ENCODE data around the gene NIBAN1. TPM values are rescaled to one million over a fixed set of nuclear protein-coding genes. Genes with fewer than 3 reads are reported as not detected.

The NIBAN1 gene
- total and polyA plus RNA-seq, 2 experiments from 2014 or later = 0.05 to 0.66 TPM

DNA sequence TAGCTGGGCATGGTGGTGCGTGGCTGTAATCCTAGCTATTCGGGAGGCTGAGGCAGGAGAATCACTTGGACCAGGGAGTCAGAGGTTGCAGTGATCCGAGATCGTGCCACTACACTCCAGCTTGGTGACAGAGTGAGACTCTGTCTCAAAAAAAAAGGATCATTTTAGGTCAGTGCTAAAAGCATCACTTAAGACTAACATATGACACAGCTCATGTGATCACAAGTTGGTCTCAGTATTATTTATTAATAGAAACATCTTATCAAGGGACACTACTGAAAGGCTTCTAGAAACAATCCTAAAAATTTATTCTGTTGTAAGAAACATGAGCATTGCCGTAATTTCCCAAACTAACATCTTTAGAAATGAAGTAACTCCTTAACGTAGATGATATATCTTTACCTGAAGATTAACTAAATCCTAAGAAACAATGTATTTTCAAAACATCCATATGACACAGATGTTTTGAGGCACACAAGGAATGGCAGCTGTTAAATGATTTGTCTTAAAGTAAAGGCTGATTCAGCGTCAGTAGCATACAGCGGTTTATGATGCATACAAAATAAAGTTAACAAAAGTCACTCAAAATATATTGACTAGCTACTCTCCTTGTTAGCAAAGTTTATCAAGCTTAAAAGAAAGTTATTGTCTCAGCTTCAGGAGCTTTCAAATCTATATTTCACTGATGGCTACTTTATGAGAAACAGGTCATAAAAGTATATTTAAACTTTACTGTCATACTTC, 2.6 kb downstream of the NIBAN1 start:
- DNase-seq (ENCODE audit: low read depth in 1 of 2, low spot score in 1 of 2) = no peak
- Histone ChIP-seq H3K27me3 (peaks cover 79% of the 10 kb centered on the region), H3K27ac (no peak overlapping the region), H3K36me3 (no peaks in the 10 kb centered on the region), H3K4me1 (ENCODE audit: low read depth) (no peaks in the 10 kb centered on the region), H3K4me3 (no peak overlapping the region), H3K9me3 (ENCODE audit: low read depth) (no peaks in the 10 kb centered on the region)
- TF ChIP-seq, protein P1, sequence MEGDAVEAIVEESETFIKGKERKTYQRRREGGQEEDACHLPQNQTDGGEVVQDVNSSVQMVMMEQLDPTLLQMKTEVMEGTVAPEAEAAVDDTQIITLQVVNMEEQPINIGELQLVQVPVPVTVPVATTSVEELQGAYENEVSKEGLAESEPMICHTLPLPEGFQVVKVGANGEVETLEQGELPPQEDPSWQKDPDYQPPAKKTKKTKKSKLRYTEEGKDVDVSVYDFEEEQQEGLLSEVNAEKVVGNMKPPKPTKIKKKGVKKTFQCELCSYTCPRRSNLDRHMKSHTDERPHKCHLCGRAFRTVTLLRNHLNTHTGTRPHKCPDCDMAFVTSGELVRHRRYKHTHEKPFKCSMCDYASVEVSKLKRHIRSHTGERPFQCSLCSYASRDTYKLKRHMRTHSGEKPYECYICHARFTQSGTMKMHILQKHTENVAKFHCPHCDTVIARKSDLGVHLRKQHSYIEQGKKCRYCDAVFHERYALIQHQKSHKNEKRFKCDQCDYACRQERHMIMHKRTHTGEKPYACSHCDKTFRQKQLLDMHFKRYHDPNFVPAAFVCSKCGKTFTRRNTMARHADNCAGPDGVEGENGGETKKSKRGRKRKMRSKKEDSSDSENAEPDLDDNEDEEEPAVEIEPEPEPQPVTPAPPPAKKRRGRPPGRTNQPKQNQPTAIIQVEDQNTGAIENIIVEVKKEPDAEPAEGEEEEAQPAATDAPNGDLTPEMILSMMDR (IDR thresholded peaks at IDR 0.05; ENCODE audit: low read depth, low read length) = no peak

DNA sequence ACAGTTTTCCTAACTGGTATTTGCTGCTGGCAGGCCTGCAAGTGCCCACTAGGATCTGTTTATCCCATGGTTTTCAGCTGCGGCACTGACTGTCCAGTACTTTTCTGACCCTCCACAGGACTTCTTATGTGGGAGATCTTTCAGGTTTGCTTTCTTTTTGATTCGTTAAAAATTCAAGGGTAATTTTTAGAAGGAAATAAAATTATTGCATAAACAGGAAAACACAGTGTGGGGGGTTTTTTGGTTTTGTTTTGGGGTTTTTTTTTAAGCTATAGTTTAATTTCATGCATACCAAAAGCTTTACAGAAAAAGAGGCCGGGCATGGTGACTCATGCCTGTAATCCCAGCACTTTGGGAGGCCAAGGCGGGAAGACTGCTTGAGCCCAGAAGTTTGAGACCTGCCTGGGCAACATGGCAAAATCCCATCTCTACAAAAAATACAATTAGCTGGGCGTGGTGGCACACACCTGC, 3.6 kb downstream of the NIBAN1 start:
- Histone ChIP-seq H3K27ac (no peak overlapping the region), H3K27me3 (peaks cover 70% of the 10 kb centered on the region), H3K4me3 (no peak overlapping the region), H3K36me3 (no peaks in the 10 kb centered on the region), H3K9me3 (ENCODE audit: low read depth) (no peaks in the 10 kb centered on the region), H3K4me1 (ENCODE audit: low read depth) (no peaks in the 10 kb centered on the region)
- DNase-seq (ENCODE audit: low read depth in 1 of 2, low spot score in 1 of 2) = peak in 1 of 2 donors; percentile 42
- TF ChIP-seq, protein P1 (IDR thresholded peaks at IDR 0.05; ENCODE audit: low read depth, low read length) = no peak

DNA sequence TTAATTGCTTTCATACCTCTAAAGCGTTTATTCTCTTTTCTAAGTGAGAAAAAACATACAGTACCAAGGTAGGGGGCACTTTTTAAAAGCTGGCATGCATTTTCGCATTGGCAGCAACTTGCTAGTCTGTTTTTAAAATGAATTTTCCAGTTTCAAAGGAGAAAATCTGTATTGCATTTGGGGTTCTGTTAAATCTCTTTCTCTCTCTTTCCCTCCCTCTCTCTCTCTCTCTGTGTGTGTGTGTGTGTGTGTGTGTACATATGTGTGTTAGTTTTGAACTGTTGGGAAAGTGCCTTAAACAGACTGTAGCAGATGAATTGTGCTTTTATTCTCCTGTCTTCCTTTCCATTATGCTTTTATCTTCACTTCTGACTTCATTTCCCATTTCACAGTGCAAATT, 7.3 kb downstream of the NIBAN1 start:
- TF ChIP-seq, protein P1 (IDR thresholded peaks at IDR 0.05; ENCODE audit: low read depth, low read length) = no peak
- Histone ChIP-seq H3K4me1 (ENCODE audit: low read depth) (no peaks in the 10 kb centered on the region), H3K4me3 (no peak overlapping the region), H3K27ac (no peak overlapping the region), H3K36me3 (no peaks in the 10 kb centered on the region), H3K9me3 (ENCODE audit: low read depth) (no peaks in the 10 kb centered on the region), H3K27me3 (peaks cover 32% of the 10 kb centered on the region)
- DNase-seq (ENCODE audit: low read depth in 1 of 2, low spot score in 1 of 2) = no peak

GRCh38 chr1:184965944-184966860, 8.1 kb downstream of the NIBAN1 start:
- Histone ChIP-seq H3K27me3 (peaks cover 24% of the 10 kb centered on the region), H3K36me3 (no peaks in the 10 kb centered on the region), H3K4me1 (ENCODE audit: low read depth) (no peaks in the 10 kb centered on the region), H3K27ac (no peak overlapping the region), H3K4me3 (no peak overlapping the region), H3K9me3 (ENCODE audit: low read depth) (no peaks in the 10 kb centered on the region)
- peak in 1 of 2 donors; percentile 46 for DNase-seq (ENCODE audit: low read depth in 1 of 2, low spot score in 1 of 2)
- TF ChIP-seq, protein P1 (IDR thresholded peaks at IDR 0.05; ENCODE audit: low read depth, low read length) = no peak

- Histone ChIP-seq H3K27me3 (peaks cover 17% of the 10 kb centered on the region), H3K4me1 (ENCODE audit: low read depth) (no peaks in the 10 kb centered on the region), H3K9me3 (ENCODE audit: low read depth) (no peaks in the 10 kb centered on the region), H3K36me3 (no peaks in the 10 kb centered on the region), H3K4me3 (no peak overlapping the region), H3K27ac (no peak overlapping the region)
- TF ChIP-seq, protein P1 (IDR thresholded peaks at IDR 0.05; ENCODE audit: low read depth, low read length) = no peak
- DNase-seq (ENCODE audit: low read depth in 1 of 2, low spot score in 1 of 2) = no peak
Measured at GRCh38 chr1:184965439-184965838, 8.9 kb downstream of the NIBAN1 start.

All from cardiac muscle cell (in vitro differentiated cells and primary cell).